SIG-M5 treated with dmso at 0.1 percent for 504 hours (cell line): ENCODE measurements around the gene CCL18.
"Not testable (repeated sequence)": the region's sequence is repeated elsewhere in the genome, so short reads cannot be mapped to it uniquely, and the experiment has no call there.

Source experiments
- DNase-seq: peaks from one replicate; lab custom pipeline; 2025; ENCODE audit not compliant: unreplicated experiment; lab: John Stamatoyannopoulos, UW

Gene CCL18

GRCh38 chr17:36103401-36103975 is 39.4 kb downstream of the CCL18 start, which contains the start of gene CCL4:
Gene CCL4 (plus strand): TSS chr17:36103827. CDS start chr17:36103906, 79 bp downstream.
- DNase-seq, result peak; percentile 62

- not testable (repeated sequence) for DNase-seq
These were observed 40.2 kb downstream of the CCL18 start for GRCh38 chr17:36104246-36104645.

GRCh38 chr17:36104701-36105181 is 40.7 kb downstream of the CCL18 start:
- DNase-seq, result no peak

GRCh38 chr17:36105781-36106492 is 41.9 kb downstream of the CCL18 start:
- peak; percentile 58 for DNase-seq

GRCh38 chr17:36106493-36106835 is 42.4 kb downstream of the CCL18 start:
- no peak for DNase-seq

GRCh38 chr17:36107660-36108059 is 43.6 kb downstream of the CCL18 start:
- no peak for DNase-seq

- DNase-seq, result peak; percentile 42
These were observed 44.2 kb downstream of the CCL18 start for GRCh38 chr17:36108265-36108664.

GRCh38 chr17:36111068-36111490 is 47.0 kb downstream of the CCL18 start:
- no peak for DNase-seq

- no peak for DNase-seq
These were observed 48.5 kb downstream of the CCL18 start for GRCh38 chr17:36112572-36112971.

- not testable (repeated sequence) for DNase-seq
These were observed 49.1 kb downstream of the CCL18 start for GRCh38 chr17:36113131-36113530.

GRCh38 chr17:36114971-36115648 is 51.0 kb downstream of the CCL18 start:
- not testable (repeated sequence) for DNase-seq

- DNase-seq, result not testable (repeated sequence)
These were observed 51.5 kb downstream of the CCL18 start for GRCh38 chr17:36115649-36115977.

- DNase-seq, result no peak
These were observed 53.7 kb downstream of the CCL18 start for GRCh38 chr17:36117505-36118382.

- DNase-seq, result no peak
These were observed 54.6 kb downstream of the CCL18 start for GRCh38 chr17:36118477-36119353.

- no peak for DNase-seq
These were observed 56.1 kb downstream of the CCL18 start for GRCh38 chr17:36120221-36120620.

- DNase-seq, result not testable (repeated sequence)
These were observed 57.0 kb downstream of the CCL18 start for GRCh38 chr17:36121099-36121498.
